HepG2 (cell line): ENCODE measurements around the gene TEX12. TPM values are rescaled to one million over a fixed set of nuclear protein-coding genes. Genes with fewer than 3 reads are reported as not detected.

Experiments used
- EED ChIP-seq: sonication (generic); formaldehyde crosslinking; IDR thresholded peaks from 2 replicates; pipeline ENCODE4 v1.5.0; 2020; ENCODE audit warnings: mild to moderate bottlenecking, missing genetic modification reagents
- FOSL2 ChIP-seq: sonication (generic); formaldehyde crosslinking; IDR thresholded peaks from 2 replicates; pipeline ENCODE4 v1.4.0; 2020; ENCODE audit warnings: missing genetic modification reagents
- KAT8 ChIP-seq: IDR thresholded peaks from 2 replicates; pipeline ENCODE4 v1.6.1; 2016; ENCODE audit warnings: missing genetic modification reagents, missing compliant biosample characterization
- NCOA2 ChIP-seq: sonication (generic); formaldehyde crosslinking; IDR thresholded peaks from 2 replicates; pipeline ENCODE4 v1.8.0; 2022; ENCODE audit warnings: inconsistent platforms
- SNAPC2 ChIP-seq: sonication (generic); formaldehyde crosslinking; IDR thresholded peaks from 2 replicates; pipeline ENCODE4 v1.8.1; 2022; ENCODE audit warnings: mild to moderate bottlenecking, missing genetic modification reagents
- ZFP82 ChIP-seq: sonication (generic); formaldehyde crosslinking; IDR thresholded peaks from 2 replicates; pipeline ENCODE4 v1.5.1; 2020; ENCODE audit warnings: mild to moderate bottlenecking, missing genetic modification reagents, borderline replicate concordance
- ZNF614 ChIP-seq: IDR thresholded peaks from 2 replicates; pipeline ENCODE4 v1.6.1; 2018; ENCODE audit warnings: missing biosample characterization, missing genetic modification reagents, inconsistent platforms, borderline replicate concordance
- polyA plus RNA-seq, 8 experiments: library from polyadenylated mRNA; depleted of rRNA in 3 of 8; stranded (reverse) in 7 of 8; unstranded in 1 of 8; fragments of >200 nt; fragmentation: Illumina TruSeq in 4 of 8; extraction: Trizol in 4 of 8; gene quantifications; 2 replicates each; pipeline versions ENCODE4 v1.2.1 to v1.2.3, GENCODE V29; 2011 to 2016; ENCODE audit warnings: low read depth in 4 of 8, missing spikeins in 1 of 8, mixed read lengths in 1 of 8; ENCODE audit not compliant: insufficient read depth in 1 of 8
- total RNA-seq, 5 experiments: library from RNA; depleted of rRNA; stranded (reverse); fragments of >200 nt; fragmentation: Illumina TruSeq; extraction: Trizol; gene quantifications; 2 replicates each; pipeline ENCODE4 v1.2.3, GENCODE V29; 2016; ENCODE audit warnings: low read depth in 1 of 5
- TF ChIP-seq, protein P1 (sequence below), 2 experiments: fragments of 450-650 bp in 1 of 2; sonication (generic) in 1 of 2; formaldehyde crosslinking in 1 of 2; IDR thresholded peaks; 2 replicates each; pipeline versions ENCODE4 v1.6.1 to v1.8.0; 2016 to 2022; ENCODE audit warnings: antibody characterized with exemption in 1 of 2, mild to moderate bottlenecking in 1 of 2, missing genetic modification reagents in 1 of 2
- TF ChIP-seq, protein P2 (sequence below): sonication (generic); formaldehyde crosslinking; IDR thresholded peaks from 2 replicates; pipeline ENCODE4 v1.4.0; 2020; ENCODE audit warnings: missing genetic modification reagents
- TF ChIP-seq, protein P3 (sequence below): sonication (generic); formaldehyde crosslinking; conservative IDR thresholded peaks from 2 replicates; pipeline ENCODE4 v1.4.0; 2020; ENCODE audit warnings: mild to moderate bottlenecking, missing genetic modification reagents, moderate library complexity

TEX12 gene
- total and polyA plus RNA-seq, 2 of the 13 experiments (the other 11 are each of a cell fraction or from before 2014, with no cell fraction given), result not detected

- TF ChIP-seq, protein P1, sequence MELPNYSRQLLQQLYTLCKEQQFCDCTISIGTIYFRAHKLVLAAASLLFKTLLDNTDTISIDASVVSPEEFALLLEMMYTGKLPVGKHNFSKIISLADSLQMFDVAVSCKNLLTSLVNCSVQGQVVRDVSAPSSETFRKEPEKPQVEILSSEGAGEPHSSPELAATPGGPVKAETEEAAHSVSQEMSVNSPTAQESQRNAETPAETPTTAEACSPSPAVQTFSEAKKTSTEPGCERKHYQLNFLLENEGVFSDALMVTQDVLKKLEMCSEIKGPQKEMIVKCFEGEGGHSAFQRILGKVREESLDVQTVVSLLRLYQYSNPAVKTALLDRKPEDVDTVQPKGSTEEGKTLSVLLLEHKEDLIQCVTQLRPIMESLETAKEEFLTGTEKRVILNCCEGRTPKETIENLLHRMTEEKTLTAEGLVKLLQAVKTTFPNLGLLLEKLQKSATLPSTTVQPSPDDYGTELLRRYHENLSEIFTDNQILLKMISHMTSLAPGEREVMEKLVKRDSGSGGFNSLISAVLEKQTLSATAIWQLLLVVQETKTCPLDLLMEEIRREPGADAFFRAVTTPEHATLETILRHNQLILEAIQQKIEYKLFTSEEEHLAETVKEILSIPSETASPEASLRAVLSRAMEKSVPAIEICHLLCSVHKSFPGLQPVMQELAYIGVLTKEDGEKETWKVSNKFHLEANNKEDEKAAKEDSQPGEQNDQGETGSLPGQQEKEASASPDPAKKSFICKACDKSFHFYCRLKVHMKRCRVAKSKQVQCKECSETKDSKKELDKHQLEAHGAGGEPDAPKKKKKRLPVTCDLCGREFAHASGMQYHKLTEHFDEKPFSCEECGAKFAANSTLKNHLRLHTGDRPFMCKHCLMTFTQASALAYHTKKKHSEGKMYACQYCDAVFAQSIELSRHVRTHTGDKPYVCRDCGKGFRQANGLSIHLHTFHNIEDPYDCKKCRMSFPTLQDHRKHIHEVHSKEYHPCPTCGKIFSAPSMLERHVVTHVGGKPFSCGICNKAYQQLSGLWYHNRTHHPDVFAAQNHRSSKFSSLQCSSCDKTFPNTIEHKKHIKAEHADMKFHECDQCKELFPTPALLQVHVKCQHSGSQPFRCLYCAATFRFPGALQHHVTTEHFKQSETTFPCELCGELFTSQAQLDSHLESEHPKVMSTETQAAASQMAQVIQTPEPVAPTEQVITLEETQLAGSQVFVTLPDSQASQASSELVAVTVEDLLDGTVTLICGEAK (IDR thresholded peaks at IDR 0.05), result no peak
- TF ChIP-seq, protein P1 (CRISPR knock-in tag; IDR thresholded peaks at IDR 0.05), result no peak
- TF ChIP-seq SNAPC2 (CRISPR knock-in tag) (no peak), KAT8 (CRISPR knock-in tag) (peak; percentile 21; the same call in 1 of the 2 replicates), FOSL2 (CRISPR knock-in tag) (no peak), EED (CRISPR knock-in tag) (no peak), ZFP82 (CRISPR knock-in tag) (no peak), NCOA2 (CRISPR knock-in tag) (peak; percentile 65; the same call in 1 of the 2 replicates), ZNF614 (CRISPR knock-in tag) (no peak)
- TF ChIP-seq, protein P2, sequence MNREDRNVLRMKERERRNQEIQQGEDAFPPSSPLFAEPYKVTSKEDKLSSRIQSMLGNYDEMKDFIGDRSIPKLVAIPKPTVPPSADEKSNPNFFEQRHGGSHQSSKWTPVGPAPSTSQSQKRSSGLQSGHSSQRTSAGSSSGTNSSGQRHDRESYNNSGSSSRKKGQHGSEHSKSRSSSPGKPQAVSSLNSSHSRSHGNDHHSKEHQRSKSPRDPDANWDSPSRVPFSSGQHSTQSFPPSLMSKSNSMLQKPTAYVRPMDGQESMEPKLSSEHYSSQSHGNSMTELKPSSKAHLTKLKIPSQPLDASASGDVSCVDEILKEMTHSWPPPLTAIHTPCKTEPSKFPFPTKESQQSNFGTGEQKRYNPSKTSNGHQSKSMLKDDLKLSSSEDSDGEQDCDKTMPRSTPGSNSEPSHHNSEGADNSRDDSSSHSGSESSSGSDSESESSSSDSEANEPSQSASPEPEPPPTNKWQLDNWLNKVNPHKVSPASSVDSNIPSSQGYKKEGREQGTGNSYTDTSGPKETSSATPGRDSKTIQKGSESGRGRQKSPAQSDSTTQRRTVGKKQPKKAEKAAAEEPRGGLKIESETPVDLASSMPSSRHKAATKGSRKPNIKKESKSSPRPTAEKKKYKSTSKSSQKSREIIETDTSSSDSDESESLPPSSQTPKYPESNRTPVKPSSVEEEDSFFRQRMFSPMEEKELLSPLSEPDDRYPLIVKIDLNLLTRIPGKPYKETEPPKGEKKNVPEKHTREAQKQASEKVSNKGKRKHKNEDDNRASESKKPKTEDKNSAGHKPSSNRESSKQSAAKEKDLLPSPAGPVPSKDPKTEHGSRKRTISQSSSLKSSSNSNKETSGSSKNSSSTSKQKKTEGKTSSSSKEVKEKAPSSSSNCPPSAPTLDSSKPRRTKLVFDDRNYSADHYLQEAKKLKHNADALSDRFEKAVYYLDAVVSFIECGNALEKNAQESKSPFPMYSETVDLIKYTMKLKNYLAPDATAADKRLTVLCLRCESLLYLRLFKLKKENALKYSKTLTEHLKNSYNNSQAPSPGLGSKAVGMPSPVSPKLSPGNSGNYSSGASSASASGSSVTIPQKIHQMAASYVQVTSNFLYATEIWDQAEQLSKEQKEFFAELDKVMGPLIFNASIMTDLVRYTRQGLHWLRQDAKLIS (CRISPR knock-in tag), result no peak
- TF ChIP-seq, protein P3, sequence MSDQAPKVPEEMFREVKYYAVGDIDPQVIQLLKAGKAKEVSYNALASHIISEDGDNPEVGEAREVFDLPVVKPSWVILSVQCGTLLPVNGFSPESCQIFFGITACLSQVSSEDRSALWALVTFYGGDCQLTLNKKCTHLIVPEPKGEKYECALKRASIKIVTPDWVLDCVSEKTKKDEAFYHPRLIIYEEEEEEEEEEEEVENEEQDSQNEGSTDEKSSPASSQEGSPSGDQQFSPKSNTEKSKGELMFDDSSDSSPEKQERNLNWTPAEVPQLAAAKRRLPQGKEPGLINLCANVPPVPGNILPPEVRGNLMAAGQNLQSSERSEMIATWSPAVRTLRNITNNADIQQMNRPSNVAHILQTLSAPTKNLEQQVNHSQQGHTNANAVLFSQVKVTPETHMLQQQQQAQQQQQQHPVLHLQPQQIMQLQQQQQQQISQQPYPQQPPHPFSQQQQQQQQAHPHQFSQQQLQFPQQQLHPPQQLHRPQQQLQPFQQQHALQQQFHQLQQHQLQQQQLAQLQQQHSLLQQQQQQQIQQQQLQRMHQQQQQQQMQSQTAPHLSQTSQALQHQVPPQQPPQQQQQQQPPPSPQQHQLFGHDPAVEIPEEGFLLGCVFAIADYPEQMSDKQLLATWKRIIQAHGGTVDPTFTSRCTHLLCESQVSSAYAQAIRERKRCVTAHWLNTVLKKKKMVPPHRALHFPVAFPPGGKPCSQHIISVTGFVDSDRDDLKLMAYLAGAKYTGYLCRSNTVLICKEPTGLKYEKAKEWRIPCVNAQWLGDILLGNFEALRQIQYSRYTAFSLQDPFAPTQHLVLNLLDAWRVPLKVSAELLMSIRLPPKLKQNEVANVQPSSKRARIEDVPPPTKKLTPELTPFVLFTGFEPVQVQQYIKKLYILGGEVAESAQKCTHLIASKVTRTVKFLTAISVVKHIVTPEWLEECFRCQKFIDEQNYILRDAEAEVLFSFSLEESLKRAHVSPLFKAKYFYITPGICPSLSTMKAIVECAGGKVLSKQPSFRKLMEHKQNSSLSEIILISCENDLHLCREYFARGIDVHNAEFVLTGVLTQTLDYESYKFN (CRISPR knock-in tag), result peak; percentile 54
Observed at GRCh38 chr11:112221274-112221835, 54.2 kb downstream of the TEX12 start (continued).
